ENCODE measurements around the gene GALNT9.

Gene GALNT9

DNA sequence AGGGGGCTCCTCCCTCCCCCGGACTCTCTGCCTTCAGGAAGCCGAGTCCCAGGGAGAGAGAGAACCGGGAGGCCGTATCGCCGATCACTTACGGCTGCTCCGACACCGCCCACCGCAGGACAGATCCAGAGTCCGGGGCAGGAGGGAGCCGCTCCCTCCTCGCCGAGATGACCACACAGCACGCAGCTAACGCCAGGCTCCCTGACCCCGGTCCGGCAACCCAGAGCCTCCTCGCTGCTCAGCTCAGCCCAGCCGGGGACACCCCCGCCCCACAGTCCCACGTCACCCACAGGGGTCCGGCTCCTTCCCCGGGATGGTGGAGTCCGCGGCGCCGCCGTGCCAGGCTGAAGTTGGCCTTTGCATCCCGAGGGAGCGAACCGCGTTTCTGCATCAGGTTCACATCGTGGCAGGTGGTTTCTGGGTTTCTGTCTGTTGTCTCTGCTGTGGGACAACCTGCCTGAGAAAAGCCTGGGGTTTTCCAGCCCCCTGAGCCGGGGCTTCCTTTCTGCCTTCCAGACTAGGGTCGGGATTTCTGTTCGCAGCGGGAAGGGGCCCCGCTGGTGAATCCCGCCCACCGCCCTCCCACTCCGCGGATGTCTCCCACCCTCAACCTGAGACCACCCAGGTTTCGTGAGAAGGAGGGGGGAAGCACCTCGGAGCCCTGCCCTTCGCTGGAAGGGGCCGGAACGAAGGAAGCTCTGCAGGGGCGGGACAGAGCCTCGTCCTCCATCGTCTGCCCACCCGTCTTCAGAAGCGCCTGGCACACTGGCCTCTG is 123.9 kb downstream of the GALNT9 start:
- no peak overlapping the region for H3K4me3 ChIP-seq (ENCODE audit: low read length in 2 of 2)
- no peaks in the 10 kb centered on the region for H3K36me3 ChIP-seq (replicated peaks in 1 of 2; ENCODE audit: control insufficient read depth in 2 of 2, insufficient read depth in 2 of 2, low read length in 2 of 2)
- peak overlapping the region; percentile 89 for H3K4ac ChIP-seq (ENCODE audit: low read length)
- peaks cover 0 to 87% (median 9%) of the 10 kb centered on the region in 3 experiments for H3K27me3 ChIP-seq (ENCODE audit: control insufficient read depth in 3 of 3, insufficient read depth in 3 of 3, low read depth in 1 of 3, low read length in 3 of 3)
- no peak overlapping the region for H2BK120ac ChIP-seq (ENCODE audit: low read depth, low read length)
- no peak overlapping the region for H4K91ac ChIP-seq (ENCODE audit: low read depth, low read length, poor library complexity)
- no peak overlapping the region for H3K27ac ChIP-seq (replicated peaks; ENCODE audit: low read length)
- peak overlapping the region; percentile 70 for H2AK5ac ChIP-seq (ENCODE audit: low read depth, low read length)
- peak overlapping the region; percentile 81 for H3K9ac ChIP-seq (ENCODE audit: low read depth, low read length, poor library complexity)
- H3K14ac ChIP-seq (ENCODE audit: low read length) = peak overlapping the region; percentile 63
- H3K4me2 ChIP-seq (ENCODE audit: insufficient read depth, low read length, poor library complexity, severe bottlenecking) = peak overlapping the region; percentile 18
- H3K9me3 ChIP-seq (replicated peaks in 1 of 2; ENCODE audit: control insufficient read depth in 2 of 2, insufficient read depth in 1 of 2, low read depth in 1 of 2, low read length in 2 of 2) = peaks cover 0 to 3% of the 10 kb centered on the region in 2 donors
- peak overlapping the region; percentile 92 for H2AFZ ChIP-seq (ENCODE audit: low read length)
- H2BK5ac ChIP-seq (ENCODE audit: low read length) = no peak overlapping the region
- peak overlapping the region; percentile 94 for H3K18ac ChIP-seq (ENCODE audit: low read length)
- H4K8ac ChIP-seq (ENCODE audit: low read depth, low read length) = no peak overlapping the region
- no peak overlapping the region for H2BK12ac ChIP-seq (ENCODE audit: low read length)
- no peak overlapping the region for H2BK15ac ChIP-seq (ENCODE audit: low read length)
- DNase-seq (ENCODE audit: low spot score) = no peak
- no peaks in the 10 kb centered on the region for H3K79me1 ChIP-seq (ENCODE audit: low read depth, low read length)
- H3K4me1 ChIP-seq (ENCODE audit: control insufficient read depth in 2 of 2, insufficient read depth in 1 of 2, low read depth in 1 of 2, low read length in 2 of 2) = peaks cover 5 to 6% of the 10 kb centered on the region in 2 donors
- WGBS, 2 donors (ENCODE audit: extremely low coverage in 2 of 2, insufficient read length in 2 of 2, insufficient replicate concordance in 1 of 2) = no CpG with 5 or more reads among the region's 53 CpGs
- peak overlapping the region; percentile 67 for H3K23ac ChIP-seq (ENCODE audit: low read depth, low read length, poor library complexity)

DNA sequence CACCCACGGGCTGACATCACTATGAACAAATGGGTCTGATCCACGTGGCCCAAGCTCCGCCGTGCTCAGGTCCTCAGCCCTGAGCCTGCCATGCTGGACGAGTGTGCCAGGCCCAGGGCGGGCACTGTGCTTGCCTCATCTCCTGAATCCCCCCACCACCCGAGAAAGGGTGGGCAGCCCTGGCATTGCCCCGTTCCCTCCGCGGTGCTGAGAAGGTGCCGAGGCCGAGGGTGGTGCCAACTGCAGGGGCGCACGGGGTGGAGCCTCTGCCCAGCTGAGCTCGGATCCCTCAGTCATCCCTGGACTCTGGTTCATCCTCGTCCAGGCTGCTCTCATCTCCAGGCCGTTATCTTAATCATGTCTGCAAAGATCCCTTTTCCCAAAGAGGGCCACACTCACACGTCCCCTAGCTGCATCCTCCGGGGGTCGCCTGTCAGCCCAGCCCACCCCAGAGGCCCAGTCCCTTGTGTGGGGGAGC is 124.6 kb downstream of the GALNT9 start:
- Histone ChIP-seq H2BK120ac (ENCODE audit: low read depth, low read length) (no peak overlapping the region), H2BK15ac (ENCODE audit: low read length) (no peak overlapping the region), H3K14ac (ENCODE audit: low read length) (peak overlapping the region; percentile 63), H3K27me3 (ENCODE audit: control insufficient read depth in 3 of 3, insufficient read depth in 3 of 3, low read depth in 1 of 3, low read length in 3 of 3) (peaks cover 0 to 88% (median 7%) of the 10 kb centered on the region in 3 experiments), H2BK5ac (ENCODE audit: low read length) (no peak overlapping the region), H4K91ac (ENCODE audit: low read depth, low read length, poor library complexity) (no peak overlapping the region), H3K4me3 (ENCODE audit: low read length in 2 of 2) (no peak overlapping the region), H3K4me1 (ENCODE audit: control insufficient read depth in 2 of 2, insufficient read depth in 1 of 2, low read depth in 1 of 2, low read length in 2 of 2) (peaks cover 5 to 6% of the 10 kb centered on the region in 2 donors), H3K9ac (ENCODE audit: low read depth, low read length, poor library complexity) (no peak overlapping the region), H2AFZ (ENCODE audit: low read length) (peak overlapping the region; percentile 92), H3K36me3 (replicated peaks in 1 of 2; ENCODE audit: control insufficient read depth in 2 of 2, insufficient read depth in 2 of 2, low read length in 2 of 2) (no peaks in the 10 kb centered on the region), H2BK12ac (ENCODE audit: low read length) (no peak overlapping the region), H3K23ac (ENCODE audit: low read depth, low read length, poor library complexity) (no peak overlapping the region), H3K9me3 (replicated peaks in 1 of 2; ENCODE audit: control insufficient read depth in 2 of 2, insufficient read depth in 1 of 2, low read depth in 1 of 2, low read length in 2 of 2) (peaks cover 0 to 3% of the 10 kb centered on the region in 2 donors), H2AK5ac (ENCODE audit: low read depth, low read length) (peak overlapping the region; percentile 94), H3K4me2 (ENCODE audit: insufficient read depth, low read length, poor library complexity, severe bottlenecking) (no peak overlapping the region), H3K18ac (ENCODE audit: low read length) (peak overlapping the region; percentile 94), H4K8ac (ENCODE audit: low read depth, low read length) (no peak overlapping the region), H3K4ac (ENCODE audit: low read length) (no peak overlapping the region), H3K27ac (replicated peaks; ENCODE audit: low read length) (no peak overlapping the region), H3K79me1 (ENCODE audit: low read depth, low read length) (no peaks in the 10 kb centered on the region)
- DNase-seq (ENCODE audit: low spot score) = no peak
- no CpG with 5 or more reads among the region's 20 CpGs for WGBS, 2 donors (ENCODE audit: extremely low coverage in 2 of 2, insufficient read length in 2 of 2, insufficient replicate concordance in 1 of 2)

DNA sequence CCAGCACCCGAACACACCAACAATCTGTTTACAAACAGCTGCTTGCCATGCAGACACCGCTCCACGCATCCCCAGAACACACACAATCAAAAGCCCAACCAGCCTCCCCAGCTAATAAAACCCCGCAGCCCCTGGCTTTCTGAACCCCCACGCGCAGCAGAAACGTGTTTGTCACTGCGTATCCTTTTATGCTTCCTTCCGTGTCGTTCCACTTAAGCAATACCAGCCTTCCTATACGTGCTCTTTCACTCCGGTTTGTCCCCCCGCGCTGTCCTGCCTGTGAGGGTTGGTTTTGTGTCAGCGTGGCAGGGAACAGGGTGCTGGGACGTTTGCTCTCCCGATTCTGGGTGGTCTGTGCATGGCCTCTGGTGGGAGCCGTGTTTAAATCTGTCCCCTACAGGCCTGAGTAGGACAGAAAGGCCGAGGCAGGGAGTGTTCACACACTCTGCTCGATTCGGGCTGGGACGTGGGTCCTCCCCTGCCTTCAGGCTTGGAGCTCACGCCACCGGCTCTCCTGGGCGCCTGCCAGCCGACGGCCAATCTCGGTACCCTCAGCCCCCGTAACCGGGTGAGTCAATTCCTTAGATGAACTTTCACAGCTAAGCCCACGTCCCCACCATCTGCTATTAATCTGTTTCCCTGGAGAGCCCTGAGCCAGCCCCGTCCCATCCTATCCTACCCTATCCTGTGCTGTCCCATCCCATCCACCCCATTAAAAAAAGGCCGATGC is 125.2 kb downstream of the GALNT9 start:
- H3K4me3 ChIP-seq (ENCODE audit: low read length in 2 of 2) = no peak overlapping the region
- no peak overlapping the region for H4K91ac ChIP-seq (ENCODE audit: low read depth, low read length, poor library complexity)
- H3K27me3 ChIP-seq (ENCODE audit: control insufficient read depth in 3 of 3, insufficient read depth in 3 of 3, low read depth in 1 of 3, low read length in 3 of 3) = peaks cover 0 to 90% (median 7%) of the 10 kb centered on the region in 3 experiments
- WGBS, 2 donors (ENCODE audit: extremely low coverage in 2 of 2, insufficient read length in 2 of 2, insufficient replicate concordance in 1 of 2) = no CpG with 5 or more reads among the region's 33 CpGs
- H3K9ac ChIP-seq (ENCODE audit: low read depth, low read length, poor library complexity) = no peak overlapping the region
- no peak overlapping the region for H2AFZ ChIP-seq (ENCODE audit: low read length)
- H3K23ac ChIP-seq (ENCODE audit: low read depth, low read length, poor library complexity) = no peak overlapping the region
- H3K4me1 ChIP-seq (ENCODE audit: control insufficient read depth in 2 of 2, insufficient read depth in 1 of 2, low read depth in 1 of 2, low read length in 2 of 2) = peaks cover 5 to 6% of the 10 kb centered on the region in 2 donors
- no peak overlapping the region for H2BK5ac ChIP-seq (ENCODE audit: low read length)
- no peak overlapping the region for H3K18ac ChIP-seq (ENCODE audit: low read length)
- no peaks in the 10 kb centered on the region for H3K36me3 ChIP-seq (replicated peaks in 1 of 2; ENCODE audit: control insufficient read depth in 2 of 2, insufficient read depth in 2 of 2, low read length in 2 of 2)
- H3K79me1 ChIP-seq (ENCODE audit: low read depth, low read length) = no peaks in the 10 kb centered on the region
- peak overlapping the region; percentile 63 for H3K14ac ChIP-seq (ENCODE audit: low read length)
- H2BK120ac ChIP-seq (ENCODE audit: low read depth, low read length) = no peak overlapping the region
- no peak for DNase-seq (ENCODE audit: low spot score)
- peak overlapping the region; percentile 94 for H2AK5ac ChIP-seq (ENCODE audit: low read depth, low read length)
- H4K8ac ChIP-seq (ENCODE audit: low read depth, low read length) = no peak overlapping the region
- no peak overlapping the region for H3K4ac ChIP-seq (ENCODE audit: low read length)
- H3K4me2 ChIP-seq (ENCODE audit: insufficient read depth, low read length, poor library complexity, severe bottlenecking) = no peak overlapping the region
- H3K9me3 ChIP-seq (replicated peaks in 1 of 2; ENCODE audit: control insufficient read depth in 2 of 2, insufficient read depth in 1 of 2, low read depth in 1 of 2, low read length in 2 of 2) = peaks cover 0 to 3% of the 10 kb centered on the region in 2 donors
- no peak overlapping the region for H3K27ac ChIP-seq (replicated peaks; ENCODE audit: low read length)
- H2BK12ac ChIP-seq (ENCODE audit: low read length) = no peak overlapping the region
- H2BK15ac ChIP-seq (ENCODE audit: low read length) = no peak overlapping the region
